Chondrocyte (in vitro differentiated cells): Measurements from ENCODE around the gene REELD1. TPM values are rescaled to one million over a fixed set of nuclear protein-coding genes. Genes with fewer than 3 reads are reported as not detected.

Experiments used
- DNase-seq: peaks from one replicate; pipeline ENCODE4 v3.0.0; 2021; ENCODE audit warnings: mixed read lengths, low spot score
- H3K27ac Mint-ChIP-seq: one replicate; pipeline ENCODE4 v1.8.0; 2021; ENCODE audit warnings: mild to moderate bottlenecking, moderate library complexity, mixed read lengths; ENCODE audit not compliant: unreplicated experiment
- H3K27me3 Mint-ChIP-seq: 2 replicates; pipeline ENCODE4 v1.8.0; 2021; ENCODE audit warnings: low read depth, mixed read lengths
- H3K36me3 Mint-ChIP-seq: 2 replicates; pipeline ENCODE4 v1.8.0; 2021; ENCODE audit warnings: low read depth, mixed read lengths
- H3K4me1 Mint-ChIP-seq: 2 replicates; pipeline ENCODE4 v1.8.0; 2021; ENCODE audit warnings: low read depth, mild to moderate bottlenecking, mixed read lengths
- H3K4me3 Mint-ChIP-seq: one replicate; pipeline ENCODE4 v1.8.0; 2021; ENCODE audit warnings: mild to moderate bottlenecking, moderate library complexity, mixed read lengths; ENCODE audit not compliant: unreplicated experiment
- H3K9me3 Mint-ChIP-seq: 2 replicates; pipeline ENCODE4 v1.8.0; 2021; ENCODE audit warnings: low read depth, mixed read lengths
- CTCF ChIP-seq: fragments of 200-600 bp; sonication (generic); IDR thresholded peaks from 2 replicates; pipeline ENCODE4 v1.5.0; 2021; ENCODE audit warnings: antibody characterized with exemption, mild to moderate bottlenecking, moderate library complexity
- total RNA-seq: library from RNA; stranded (reverse); gene quantifications from 3 replicates; pipeline ENCODE4 v1.2.1, GENCODE V29; 2021

REELD1 gene
- total RNA-seq, 1 donor from 2014 or later = not detected

DNA sequence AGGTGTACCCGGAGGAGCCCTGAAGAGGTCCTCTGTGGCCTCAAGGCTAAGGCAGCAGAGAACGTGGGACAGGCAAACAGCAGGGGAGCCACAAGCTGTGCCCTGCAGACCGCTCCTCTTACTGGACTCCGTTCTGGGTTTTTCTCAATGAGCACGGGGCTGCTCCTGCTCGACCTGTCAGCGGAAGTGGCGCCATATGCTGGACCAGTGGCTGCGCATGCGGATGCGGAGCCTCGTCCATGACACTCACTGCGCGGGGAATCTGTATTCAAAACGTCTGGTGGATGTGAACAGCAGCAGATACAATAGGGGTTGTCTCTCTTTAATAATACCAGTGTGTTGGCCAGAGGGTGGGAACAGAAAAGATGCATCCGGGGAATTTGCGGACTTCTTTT lies 29.5 kb downstream of the REELD1 start:
- H3K4me3 Mint-ChIP-seq = no peak overlapping the region
- no peaks in the 10 kb centered on the region for H3K27me3 Mint-ChIP-seq
- H3K27ac Mint-ChIP-seq = no peak overlapping the region
- H3K9me3 Mint-ChIP-seq = no peaks in the 10 kb centered on the region
- TF ChIP-seq CTCF = no peak
- H3K36me3 Mint-ChIP-seq = peaks cover 4% of the 10 kb centered on the region
- no peak for DNase-seq
- peaks cover 16% of the 10 kb centered on the region for H3K4me1 Mint-ChIP-seq

GRCh38 chr4:146244496-146244895 lies 30.2 kb downstream of the REELD1 start:
- no peak overlapping the region for H3K27ac Mint-ChIP-seq
- H3K27me3 Mint-ChIP-seq = no peaks in the 10 kb centered on the region
- peaks cover 16% of the 10 kb centered on the region for H3K4me1 Mint-ChIP-seq
- H3K36me3 Mint-ChIP-seq = peaks cover 4% of the 10 kb centered on the region
- H3K9me3 Mint-ChIP-seq = no peaks in the 10 kb centered on the region
- DNase-seq = no peak
- no peak overlapping the region for H3K4me3 Mint-ChIP-seq
- no peak for TF ChIP-seq CTCF

- Mint-ChIP-seq H3K4me3 (no peak overlapping the region), H3K36me3 (peaks cover 4% of the 10 kb centered on the region), H3K27me3 (no peaks in the 10 kb centered on the region), H3K27ac (no peak overlapping the region), H3K4me1 (peaks cover 16% of the 10 kb centered on the region), H3K9me3 (no peaks in the 10 kb centered on the region)
- DNase-seq = no peak
- TF ChIP-seq CTCF = no peak
Observed at GRCh38 chr4:146245246-146245645, 30.9 kb downstream of the REELD1 start.

DNA sequence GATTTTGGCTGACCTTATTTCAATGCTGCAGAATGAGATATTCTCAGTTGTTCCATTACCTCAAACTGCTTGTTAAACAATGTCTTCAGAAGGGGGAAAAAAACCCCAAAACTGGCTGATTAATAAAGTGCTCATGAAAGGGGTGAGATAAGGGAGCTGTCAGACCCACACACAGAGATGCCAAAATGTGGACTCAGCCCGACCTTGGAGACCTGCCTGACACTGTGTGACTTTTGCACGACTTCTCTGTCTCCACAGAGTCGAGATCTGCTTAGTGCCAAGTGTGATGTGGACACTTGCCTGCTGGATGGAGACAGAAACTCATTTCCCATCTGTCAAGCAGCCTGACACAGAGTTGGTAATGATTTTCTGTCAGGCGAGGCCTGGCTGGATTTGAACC lies 31.5 kb downstream of the REELD1 start:
- TF ChIP-seq CTCF = no peak
- no peaks in the 10 kb centered on the region for H3K27me3 Mint-ChIP-seq
- peaks cover 15% of the 10 kb centered on the region for H3K4me1 Mint-ChIP-seq
- no peak for DNase-seq
- H3K9me3 Mint-ChIP-seq = no peaks in the 10 kb centered on the region
- H3K27ac Mint-ChIP-seq = no peak overlapping the region
- H3K36me3 Mint-ChIP-seq = peaks cover 4% of the 10 kb centered on the region
- H3K4me3 Mint-ChIP-seq = no peak overlapping the region

DNA sequence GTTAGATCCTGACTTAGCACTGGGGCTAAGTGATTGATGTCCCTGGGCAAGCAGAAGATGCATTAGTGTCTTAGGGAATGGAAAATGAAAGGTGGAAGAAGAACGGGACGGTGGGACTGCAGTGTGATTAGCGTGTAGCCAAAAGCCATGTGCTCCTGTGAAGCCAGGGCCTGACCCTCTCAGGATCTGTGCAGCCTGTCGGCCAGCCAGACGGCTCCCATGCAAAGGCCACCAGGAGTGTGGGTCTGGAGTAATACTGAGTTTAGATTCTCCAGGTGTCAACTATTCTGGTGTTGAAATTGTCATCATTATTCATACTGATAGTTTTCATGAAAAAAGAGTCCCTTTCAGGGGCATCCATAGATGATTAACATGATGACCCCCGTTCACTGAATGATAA lies 32.0 kb downstream of the REELD1 start:
- H3K9me3 Mint-ChIP-seq = no peaks in the 10 kb centered on the region
- TF ChIP-seq CTCF = no peak
- H3K27ac Mint-ChIP-seq = no peak overlapping the region
- H3K4me1 Mint-ChIP-seq = peaks cover 10% of the 10 kb centered on the region
- peaks cover 4% of the 10 kb centered on the region for H3K36me3 Mint-ChIP-seq
- no peaks in the 10 kb centered on the region for H3K27me3 Mint-ChIP-seq
- no peak for DNase-seq
- no peak overlapping the region for H3K4me3 Mint-ChIP-seq
